Suprapubic skin (tissue), 4 donors: ENCODE measurements around the gene TMEM126A. TPM values are rescaled to one million over a fixed set of nuclear protein-coding genes. Genes with fewer than 3 reads are reported as not detected.

Experiments
- DNase-seq, 2 donors: peaks; one replicate each; pipeline ENCODE4 v3.0.0-alpha.2; 2019; ENCODE audit warnings: low spot score in 2 of 2
- H3K27ac ChIP-seq: fragments of 200-600 bp; sonication (generic); one replicate; pipeline ENCODE4 v1.5.1; 2019
- H3K27me3 ChIP-seq: fragments of 200-600 bp; sonication (generic); one replicate; pipeline ENCODE4 v1.5.1; 2019
- H3K36me3 ChIP-seq: fragments of 200-600 bp; sonication (generic); one replicate; pipeline ENCODE4 v1.5.1; 2019
- H3K4me1 ChIP-seq: fragments of 200-600 bp; sonication (generic); one replicate; pipeline ENCODE4 v1.5.1; 2019
- H3K4me3 ChIP-seq: fragments of 200-600 bp; sonication (generic); one replicate; pipeline ENCODE4 v1.5.1; 2019; ENCODE audit warnings: mild to moderate bottlenecking
- H3K9me3 ChIP-seq: fragments of 200-600 bp; sonication (generic); one replicate; pipeline ENCODE4 v1.5.1; 2019
- CTCF ChIP-seq, 2 donors: fragments of 200-600 bp in 1 of 2; fragments of 450-650 bp in 1 of 2; sonication (generic) in 1 of 2; IDR thresholded peaks; one replicate each; pipeline ENCODE4 v1.5.1; 2016 to 2019; ENCODE audit warnings: antibody characterized with exemption in 2 of 2, mild to moderate bottlenecking in 1 of 2, moderate library complexity in 1 of 2
- EP300 ChIP-seq: sonication (generic); formaldehyde crosslinking; IDR thresholded peaks from one replicate; pipeline ENCODE4 v1.6.1; 2017; ENCODE audit warnings: antibody characterized with exemption
- POLR2A ChIP-seq, 2 donors: fragments of 450-650 bp; IDR thresholded peaks; one replicate each; pipeline ENCODE4 v1.6.1; 2017; ENCODE audit warnings: antibody characterized with exemption in 2 of 2, mild to moderate bottlenecking in 2 of 2, moderate library complexity in 2 of 2
- POLR2AphosphoS5 ChIP-seq, 3 donors: sonication (generic); formaldehyde crosslinking; IDR thresholded peaks; one replicate each; pipeline ENCODE4 v1.6.1; 2017; ENCODE audit warnings: antibody characterized with exemption in 3 of 3
- WGBS: methylation state at CpG from one replicate; pipeline ENCODE4 v1.1.5; 2018; 5-methylcytosine and 5-hydroxymethylcytosine counted together
- total RNA-seq, 4 donors: library from RNA; depleted of rRNA; stranded (reverse); fragments of >200 nt; gene quantifications; one replicate each; pipeline ENCODE4 v1.1.0, GENCODE V29; 2016

The TMEM126A gene
- total RNA-seq, 4 donors from 2014 or later: 13.9 to 19.4 (median 15.9) TPM

- H3K9me3 ChIP-seq: no peaks in the 10 kb centered on the region
- H3K27ac ChIP-seq: no peak overlapping the region
- no peaks in the 10 kb centered on the region for H3K27me3 ChIP-seq
- H3K4me3 ChIP-seq: no peak overlapping the region
- no peaks in the 10 kb centered on the region for H3K36me3 ChIP-seq
- TF ChIP-seq POLR2A (IDR thresholded peaks at IDR 0.05): no peak
- TF ChIP-seq EP300: no peak
- no peak for TF ChIP-seq CTCF (IDR thresholded peaks at IDR 0.05)
- no peak for TF ChIP-seq POLR2AphosphoS5 (IDR thresholded peaks at IDR 0.05)
- no peak for DNase-seq
- 98% methylated on average over 3 of the region's 3 CpGs for WGBS
- H3K4me1 ChIP-seq: no peaks in the 10 kb centered on the region
Measured at GRCh38 chr11:85704967-85705366, 57.2 kb downstream of the TMEM126A start.

DNA sequence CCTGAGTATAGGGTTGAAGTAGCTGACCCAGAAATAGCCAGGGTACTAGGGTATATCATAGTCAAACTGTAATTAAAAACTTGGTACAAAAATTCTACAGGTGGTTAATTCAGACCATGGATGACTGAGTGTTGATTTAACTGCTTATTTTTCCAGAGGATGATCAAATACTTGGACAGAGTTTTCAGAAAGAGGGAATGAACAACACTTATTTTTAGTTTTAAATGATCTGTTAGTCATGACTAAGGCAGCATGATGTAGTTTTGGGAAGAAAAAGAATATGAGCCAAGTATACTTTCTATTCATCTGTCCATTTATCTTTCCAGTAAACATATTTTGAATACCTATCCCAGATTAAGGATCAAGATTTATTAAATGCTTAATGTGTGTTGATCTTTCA is 58.0 kb downstream of the TMEM126A start:
- Histone ChIP-seq H3K27me3 (no peaks in the 10 kb centered on the region), H3K4me3 (no peak overlapping the region), H3K27ac (no peak overlapping the region), H3K36me3 (no peaks in the 10 kb centered on the region), H3K4me1 (no peaks in the 10 kb centered on the region), H3K9me3 (no peaks in the 10 kb centered on the region)
- TF ChIP-seq POLR2AphosphoS5 (IDR thresholded peaks at IDR 0.05) (no peak), EP300 (no peak), CTCF (IDR thresholded peaks at IDR 0.05) (no peak), POLR2A (IDR thresholded peaks at IDR 0.05) (no peak)
- DNase-seq: no peak

Other genes starting within 250 kb of the TMEM126A start
- 10 to 100 TPM; 37.9 to 71.5 (median 44.9) TPM for gene DLG2, start 20.6 kb upstream of the TMEM126A start, total RNA-seq
- gene TMEM126B, start 19.4 kb upstream of the TMEM126A start, total RNA-seq: 10 to 100 TPM; 32.4 to 38.4 (median 34.8) TPM
- 10 to 100 TPM; 26.1 to 87.1 (median 32.8) TPM for gene CREBZF, start 17.2 kb downstream of the TMEM126A start, total RNA-seq
- 1 to 10 TPM in 1 of 4 donors, under 1 TPM in 2, not detected in 1; 0.72 to 1.8 (median 0.94) TPM for gene CCDC89, start 38.2 kb downstream of the TMEM126A start, total RNA-seq
- 10 to 100 TPM; 11.6 to 18.6 (median 14.5) TPM for gene SYTL2, start 163.2 kb downstream of the TMEM126A start, total RNA-seq
- not detected for gene CCDC83, start 207.4 kb downstream of the TMEM126A start, total RNA-seq